G401.6 (cell line): Measurements from ENCODE around the gene PTH2R.
A peak's percentile ranks its signal among the peaks of the same experiment; 100 is the strongest.
"Not testable (repeated sequence)": the region's sequence is repeated elsewhere in the genome, so short reads cannot be mapped to it uniquely, and the experiment has no call there.

Source experiments
- FAIRE-seq: peaks from 2 replicates; lab custom pipeline; 2012; peaks lifted over from hg19 to GRCh38; lab: Jason Lieb, UNC

The PTH2R gene, protein sequence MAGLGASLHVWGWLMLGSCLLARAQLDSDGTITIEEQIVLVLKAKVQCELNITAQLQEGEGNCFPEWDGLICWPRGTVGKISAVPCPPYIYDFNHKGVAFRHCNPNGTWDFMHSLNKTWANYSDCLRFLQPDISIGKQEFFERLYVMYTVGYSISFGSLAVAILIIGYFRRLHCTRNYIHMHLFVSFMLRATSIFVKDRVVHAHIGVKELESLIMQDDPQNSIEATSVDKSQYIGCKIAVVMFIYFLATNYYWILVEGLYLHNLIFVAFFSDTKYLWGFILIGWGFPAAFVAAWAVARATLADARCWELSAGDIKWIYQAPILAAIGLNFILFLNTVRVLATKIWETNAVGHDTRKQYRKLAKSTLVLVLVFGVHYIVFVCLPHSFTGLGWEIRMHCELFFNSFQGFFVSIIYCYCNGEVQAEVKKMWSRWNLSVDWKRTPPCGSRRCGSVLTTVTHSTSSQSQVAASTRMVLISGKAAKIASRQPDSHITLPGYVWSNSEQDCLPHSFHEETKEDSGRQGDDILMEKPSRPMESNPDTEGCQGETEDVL

GRCh38 chr2:208406474-208407451 lies at the start of gene PTH2R:
TSS of gene PTH2R (plus strand) at chr2:208406792. CDS start at chr2:208407044, 252 bp downstream.
- no peak for FAIRE-seq

GRCh38 chr2:208356846-208357574 lies 49.6 kb upstream of the PTH2R start:
- no peak for FAIRE-seq

GRCh38 chr2:208358758-208359631 lies 47.6 kb upstream of the PTH2R start:
- no peak for FAIRE-seq

GRCh38 chr2:208359632-208359986 lies 47.0 kb upstream of the PTH2R start:
- no peak for FAIRE-seq

- FAIRE-seq, result no peak
These were observed 46.1 kb upstream of the PTH2R start for GRCh38 chr2:208360259-208361076.

DNA sequence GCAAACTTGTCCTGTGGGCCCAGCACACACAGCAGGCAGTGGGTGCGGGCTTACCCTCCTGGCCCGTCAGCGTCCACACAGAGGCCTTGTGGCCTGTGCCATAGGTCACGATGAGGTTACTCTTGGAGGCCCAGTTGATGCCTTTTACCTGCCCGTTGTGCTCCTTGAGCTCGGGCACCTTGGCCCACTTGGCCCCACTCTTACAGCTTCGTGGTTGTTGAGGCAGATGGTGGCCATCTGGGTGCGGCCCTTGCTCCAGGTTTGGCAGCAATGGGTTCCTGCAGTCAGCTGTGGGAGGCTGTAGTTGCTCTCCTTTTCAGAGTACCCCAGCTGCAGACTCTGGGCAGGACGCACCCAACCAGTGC lies 45.5 kb upstream of the PTH2R start:
- no peak for FAIRE-seq

DNA sequence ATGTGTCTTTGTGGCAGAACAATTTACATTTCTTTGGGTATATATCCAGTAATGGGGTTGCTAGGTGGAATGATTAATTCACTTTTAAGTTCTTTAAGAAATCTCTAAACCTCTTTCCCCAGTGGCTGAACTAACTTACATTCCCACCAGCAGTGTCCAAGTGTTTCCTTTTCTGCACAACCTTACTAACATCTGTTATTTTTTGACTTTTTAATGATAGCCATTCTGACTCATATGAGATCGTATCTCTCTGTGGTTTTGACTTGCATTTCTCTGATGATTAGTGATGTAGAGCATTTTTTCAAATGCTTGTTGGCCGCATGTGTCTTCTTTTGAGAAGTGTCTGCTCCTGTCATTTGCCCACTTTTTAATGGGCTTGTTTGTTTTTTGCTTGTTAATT lies 43.1 kb upstream of the PTH2R start:
- FAIRE-seq, result no peak

- no peak for FAIRE-seq
These were observed 40.1 kb upstream of the PTH2R start for GRCh38 chr2:208366215-208367127.

DNA sequence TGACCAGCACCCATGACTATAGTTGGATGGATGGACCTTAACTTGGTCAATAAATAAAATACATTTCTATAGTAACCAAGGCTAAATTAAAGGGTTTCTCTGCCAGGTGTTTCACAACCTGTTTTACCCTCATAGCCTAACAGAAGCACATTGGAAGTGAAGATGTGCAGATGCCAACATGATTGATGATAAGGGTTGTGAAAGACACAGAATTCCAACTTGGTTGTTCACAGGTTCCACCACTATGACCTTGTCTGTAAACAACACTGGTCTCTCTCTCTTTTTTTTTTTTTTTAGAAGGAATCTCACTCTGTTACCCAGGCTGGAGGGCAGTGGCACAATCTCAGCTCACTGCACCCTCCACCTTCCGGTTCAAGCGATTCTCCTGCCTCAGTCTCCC lies 37.5 kb upstream of the PTH2R start:
- FAIRE-seq, result no peak

- FAIRE-seq, result no peak
These were observed 35.5 kb upstream of the PTH2R start for GRCh38 chr2:208370881-208371633.

DNA sequence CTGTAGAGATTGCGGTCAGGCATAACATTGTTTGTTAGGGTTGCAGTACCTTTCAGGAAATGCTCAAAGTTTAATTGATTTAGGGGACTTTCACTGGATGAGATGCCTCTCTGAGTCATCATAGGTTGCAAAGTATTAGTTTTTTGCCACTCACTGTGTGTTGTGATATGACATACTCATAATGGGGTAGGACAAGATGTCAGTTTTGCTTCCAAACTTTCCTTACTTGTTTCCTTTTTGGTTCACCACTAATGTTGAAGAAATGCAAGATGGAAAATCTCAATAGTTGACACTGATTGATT lies 35.0 kb upstream of the PTH2R start:
- no peak for FAIRE-seq

- peak; percentile 59 for FAIRE-seq
These were observed 33.0 kb upstream of the PTH2R start for GRCh38 chr2:208373460-208374089.

DNA sequence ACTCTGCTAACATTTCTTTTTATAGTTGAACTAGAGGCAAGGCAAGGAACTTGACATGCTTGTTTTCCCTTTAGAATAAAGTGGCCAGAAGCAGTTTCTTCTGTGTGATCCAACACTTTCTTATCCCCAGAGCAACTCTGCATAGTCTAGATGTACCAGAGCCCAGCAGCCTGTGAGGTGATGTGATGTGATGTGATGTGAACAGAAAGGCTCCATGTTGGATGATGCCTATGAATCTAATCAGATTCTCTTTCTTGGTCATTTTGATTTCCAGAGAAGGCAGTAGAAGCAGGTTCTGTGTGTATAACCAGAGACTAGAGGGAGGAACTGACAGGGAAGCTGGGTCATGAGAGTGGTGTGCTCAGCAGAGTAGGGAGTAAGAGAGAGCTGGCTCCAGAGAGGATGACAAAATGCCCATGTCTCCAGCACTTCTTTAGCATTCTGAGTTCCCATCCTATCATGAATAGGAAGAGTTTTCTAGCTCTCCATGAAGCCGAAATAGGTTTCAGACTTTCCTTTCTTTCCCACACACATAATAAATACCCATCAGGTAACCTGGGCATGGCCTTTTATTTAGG lies 31.0 kb upstream of the PTH2R start:
- FAIRE-seq, result no peak

DNA sequence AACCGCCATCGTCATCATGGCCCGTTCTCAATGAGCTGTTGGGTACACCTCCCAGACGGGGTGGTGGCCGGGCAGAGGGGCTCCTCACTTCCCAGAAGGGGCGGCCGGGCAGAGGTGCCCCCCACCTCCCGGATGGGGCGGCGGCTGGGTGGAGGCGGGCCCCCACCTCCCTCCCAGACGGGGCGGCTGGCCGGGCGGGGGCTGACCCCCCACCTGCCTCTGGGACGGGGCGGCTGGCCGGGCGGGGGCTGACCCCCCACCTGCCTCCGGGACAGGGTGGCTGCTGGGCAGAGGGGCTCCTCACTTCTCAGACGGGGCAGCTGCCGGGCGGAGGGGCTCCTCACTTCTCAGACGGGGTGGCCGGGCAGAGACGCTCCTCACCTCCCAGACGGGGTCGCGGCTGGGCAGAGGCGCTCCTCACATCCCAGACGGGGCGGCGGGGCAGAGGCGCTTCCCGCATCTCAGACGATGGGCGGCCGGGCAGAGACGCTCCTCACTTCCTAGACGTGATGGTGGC lies 29.2 kb upstream of the PTH2R start:
- not testable (repeated sequence) for FAIRE-seq

- no peak for FAIRE-seq
These were observed 27.4 kb upstream of the PTH2R start for GRCh38 chr2:208379192-208379591.

DNA sequence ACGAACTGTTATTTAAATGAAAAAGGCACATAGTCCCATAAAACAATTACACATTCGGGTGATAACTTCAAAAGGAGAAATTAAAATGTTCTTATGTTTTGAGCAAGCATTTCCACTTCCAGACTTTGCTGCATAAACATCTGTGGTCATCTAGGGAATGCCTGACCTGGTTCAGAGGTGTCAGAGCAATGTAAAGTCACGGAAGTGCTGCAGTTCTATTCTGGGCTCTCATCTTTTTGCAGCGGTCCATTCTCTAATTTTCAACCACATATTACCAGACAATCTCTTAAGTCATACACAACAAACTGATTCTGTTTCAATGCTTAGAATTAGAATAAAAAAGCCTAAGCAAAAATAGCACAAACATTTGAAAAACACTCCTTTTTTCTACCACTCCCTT lies 22.0 kb upstream of the PTH2R start:
- FAIRE-seq, result no peak

GRCh38 chr2:208386541-208386940 lies 20.1 kb upstream of the PTH2R start:
- no peak for FAIRE-seq

GRCh38 chr2:208389940-208390339 lies 16.7 kb upstream of the PTH2R start:
- FAIRE-seq, result no peak
